ENCODE data around the gene DAP.

Gene DAP

DNA sequence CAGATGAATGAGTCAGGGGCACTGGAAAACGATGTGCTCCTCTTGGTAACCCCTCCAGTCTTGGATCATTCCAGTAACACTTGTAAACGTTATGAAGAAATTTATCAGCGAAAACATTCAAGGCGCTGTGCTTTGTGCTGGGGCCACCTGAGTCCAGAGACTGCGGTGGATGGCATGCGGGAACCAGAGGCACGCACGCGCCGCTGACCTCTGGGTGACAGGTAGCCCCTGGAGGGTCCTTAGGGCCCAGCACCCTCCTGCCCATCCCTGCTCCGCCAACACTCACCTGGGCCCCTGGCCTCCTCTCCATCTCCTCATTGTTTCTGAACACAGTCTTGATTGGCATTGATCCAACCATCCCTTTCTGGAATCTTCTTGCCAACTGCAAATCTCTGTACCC, 86.9 kb downstream of the DAP start:
- no peak overlapping the region for H3K27ac ChIP-seq
- TF ChIP-seq FOXP2 (optimal IDR thresholded peaks at IDR 0.05; ENCODE audit: control extremely low read depth, extremely low read length, insufficient read depth) (no peak), EZH2 (IDR thresholded peaks at IDR 0.05) (no peak), POLR2AphosphoS5 (IDR thresholded peaks at IDR 0.05; ENCODE audit: borderline replicate concordance, low read depth, low read length) (no peak)
- no peaks in the 10 kb centered on the region for H3K9me3 ChIP-seq (ENCODE audit: low read depth, low read length)
- no peak for DNase-seq (ENCODE audit: low read depth, low spot score)
- H3K9ac ChIP-seq (ENCODE audit: insufficient read length): no peak overlapping the region
- H3K36me3 ChIP-seq (ENCODE audit: insufficient read depth, low read length): peaks cover 12% of the 10 kb centered on the region; the same call in 1 of the 2 replicates
- H3K4me3 ChIP-seq: no peak overlapping the region

DNA sequence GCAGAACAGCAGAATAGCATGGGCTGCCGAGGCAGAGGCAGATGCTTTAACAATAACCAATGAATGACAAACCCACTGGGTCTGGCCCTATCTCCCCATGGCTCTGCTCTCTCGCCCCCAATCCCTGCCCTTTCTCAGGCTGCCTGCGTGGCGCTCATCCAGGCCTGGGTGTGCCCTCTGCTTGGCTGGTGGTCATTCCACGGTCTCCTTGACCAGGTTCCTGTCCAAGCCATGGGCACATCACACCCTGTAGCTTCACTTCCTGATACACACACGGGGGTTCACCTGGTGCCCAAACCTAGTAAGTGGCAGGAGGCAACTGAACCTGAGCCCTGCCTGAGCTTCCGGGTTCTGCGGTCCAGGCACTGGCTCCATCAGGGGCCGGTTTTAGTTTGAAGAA, 87.6 kb downstream of the DAP start:
- H3K36me3 ChIP-seq (ENCODE audit: insufficient read depth, low read length): peaks cover 12% of the 10 kb centered on the region; the same call in 1 of the 2 replicates
- no peak for DNase-seq (ENCODE audit: low read depth, low spot score)
- H3K4me3 ChIP-seq: no peak overlapping the region
- TF ChIP-seq EZH2 (IDR thresholded peaks at IDR 0.05) (no peak), FOXP2 (optimal IDR thresholded peaks at IDR 0.05; ENCODE audit: control extremely low read depth, extremely low read length, insufficient read depth) (no peak), POLR2AphosphoS5 (IDR thresholded peaks at IDR 0.05; ENCODE audit: borderline replicate concordance, low read depth, low read length) (no peak)
- no peak overlapping the region for H3K9ac ChIP-seq (ENCODE audit: insufficient read length)
- no peaks in the 10 kb centered on the region for H3K9me3 ChIP-seq (ENCODE audit: low read depth, low read length)
- H3K27ac ChIP-seq: no peak overlapping the region

DNA sequence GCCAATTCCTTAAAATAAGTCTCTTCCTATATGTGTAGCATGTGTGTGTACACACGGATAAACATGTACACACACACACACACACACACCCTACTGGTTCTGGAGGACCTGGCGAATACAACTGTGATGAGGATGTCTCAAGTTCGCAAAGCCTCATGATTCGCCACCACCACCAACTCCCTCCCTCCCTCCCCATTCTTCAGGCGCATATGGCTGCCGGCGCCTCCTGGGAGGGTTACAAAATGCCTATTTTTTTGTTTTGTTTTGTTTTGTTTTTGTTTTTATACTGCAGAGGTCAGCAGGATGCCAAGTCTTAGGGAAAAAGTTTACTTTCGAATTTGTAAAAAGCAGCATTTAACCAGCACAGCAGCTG, 88.0 kb downstream of the DAP start:
- no peak for DNase-seq (ENCODE audit: low read depth, low spot score)
- no peak overlapping the region for H3K27ac ChIP-seq
- no peak overlapping the region for H3K9ac ChIP-seq (ENCODE audit: insufficient read length)
- H3K4me3 ChIP-seq: no peak overlapping the region
- no peaks in the 10 kb centered on the region for H3K9me3 ChIP-seq (ENCODE audit: low read depth, low read length)
- TF ChIP-seq FOXP2 (optimal IDR thresholded peaks at IDR 0.05; ENCODE audit: control extremely low read depth, extremely low read length, insufficient read depth) (no peak), POLR2AphosphoS5 (IDR thresholded peaks at IDR 0.05; ENCODE audit: borderline replicate concordance, low read depth, low read length) (no peak), EZH2 (IDR thresholded peaks at IDR 0.05) (no peak)
- peaks cover 9% of the 10 kb centered on the region; the same call in 1 of the 2 replicates for H3K36me3 ChIP-seq (ENCODE audit: insufficient read depth, low read length)

DNA sequence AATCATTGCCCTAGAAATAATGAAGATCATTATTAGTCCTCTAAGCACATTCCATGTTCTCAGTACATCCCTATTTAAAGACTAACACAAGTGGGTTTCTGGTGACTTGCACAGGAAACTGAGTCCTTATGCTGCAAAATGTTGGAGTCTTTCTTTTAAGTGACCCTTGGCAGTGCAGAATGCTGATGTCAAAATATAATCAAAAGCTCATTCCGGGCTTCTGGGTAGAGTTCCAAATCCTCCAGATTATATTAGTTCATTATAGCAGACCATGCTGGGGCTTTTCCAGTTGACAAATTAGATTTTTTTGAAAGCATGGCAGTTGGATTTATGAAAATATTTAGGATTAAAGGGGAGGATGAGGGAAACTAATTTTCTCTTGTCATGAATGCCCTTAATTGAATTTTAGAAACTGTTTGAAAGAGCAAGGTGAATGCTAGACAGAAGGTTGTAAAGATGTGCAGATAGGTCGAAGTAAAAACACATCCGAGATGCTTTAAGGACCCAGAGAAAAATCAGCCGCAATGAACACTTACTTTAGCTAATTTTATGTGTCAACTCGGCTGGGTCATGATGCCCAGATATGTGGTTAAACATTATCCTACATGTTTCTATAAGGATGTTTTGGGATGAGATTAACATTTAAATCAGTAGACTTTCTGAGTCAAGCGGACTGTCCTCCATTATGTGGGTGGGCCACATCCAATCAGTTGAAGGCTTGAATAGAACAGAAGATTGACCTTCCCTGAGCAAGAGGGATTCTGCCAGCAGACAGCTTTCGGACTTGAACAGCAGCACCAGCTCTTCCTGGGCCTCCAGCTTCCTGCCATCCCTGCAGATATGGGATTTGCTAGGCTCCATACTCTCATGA, 88.7 kb downstream of the DAP start:
- TF ChIP-seq POLR2AphosphoS5 (IDR thresholded peaks at IDR 0.05; ENCODE audit: borderline replicate concordance, low read depth, low read length) (no peak), FOXP2 (optimal IDR thresholded peaks at IDR 0.05; ENCODE audit: control extremely low read depth, extremely low read length, insufficient read depth) (no peak), EZH2 (IDR thresholded peaks at IDR 0.05) (no peak)
- no peak overlapping the region for H3K4me3 ChIP-seq

DNA sequence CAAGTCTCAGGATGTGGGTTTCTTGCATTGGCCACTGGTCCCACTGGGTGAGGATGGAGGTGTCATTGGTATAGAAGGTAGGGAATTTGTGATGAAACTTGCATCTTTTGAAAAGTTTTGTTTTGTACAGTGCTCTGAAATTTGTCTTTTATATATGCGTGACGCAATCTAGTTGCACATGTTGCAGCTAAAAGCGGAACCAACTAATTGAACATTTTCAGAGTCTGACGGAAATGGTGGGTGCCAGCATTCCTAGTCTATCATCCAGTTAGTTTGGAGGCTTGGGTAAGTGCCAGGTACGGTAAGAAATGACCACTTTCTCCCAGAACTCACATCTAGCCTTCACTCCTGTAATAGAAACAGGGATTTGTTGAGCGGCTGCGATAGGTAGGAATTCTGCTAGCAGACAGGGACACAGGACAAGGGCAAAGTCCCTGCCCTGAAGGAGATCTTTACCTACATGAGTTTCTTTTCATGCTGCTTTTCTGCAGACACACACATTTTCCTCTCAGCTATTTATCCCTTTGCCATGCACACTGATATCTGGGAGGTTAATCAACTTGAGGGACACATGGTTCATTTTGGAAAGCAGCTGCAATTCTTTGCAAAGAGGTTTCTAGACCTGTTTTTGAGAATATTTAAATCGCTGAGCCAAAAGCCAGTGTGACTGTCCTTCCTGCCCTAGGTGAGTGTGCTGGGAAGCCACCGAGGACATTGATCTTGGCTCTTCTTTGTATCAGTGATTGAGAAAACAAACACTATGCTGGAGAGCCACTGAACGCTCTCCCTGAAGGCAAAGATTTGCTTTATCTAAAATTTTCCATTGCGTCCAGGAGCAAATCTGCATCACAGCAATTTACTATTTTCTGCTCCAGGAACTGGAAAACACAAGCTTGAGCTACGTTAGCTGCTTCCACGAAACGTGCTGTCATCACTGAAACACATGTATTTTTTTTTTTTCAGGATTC, 89.7 kb downstream of the DAP start:
- Histone ChIP-seq H3K36me3 (ENCODE audit: insufficient read depth, low read length) (no peaks in the 10 kb centered on the region), H3K27ac (peak overlapping the region; percentile 80), H3K9me3 (ENCODE audit: low read depth, low read length) (no peaks in the 10 kb centered on the region), H3K4me3 (peak overlapping the region; percentile 71), H3K9ac (ENCODE audit: insufficient read length) (peak overlapping the region; percentile 35)
- DNase-seq (ENCODE audit: low read depth, low spot score): peak; percentile 60
- TF ChIP-seq POLR2AphosphoS5 (IDR thresholded peaks at IDR 0.05; ENCODE audit: borderline replicate concordance, low read depth, low read length) (no peak), FOXP2 (optimal IDR thresholded peaks at IDR 0.05; ENCODE audit: control extremely low read depth, extremely low read length, insufficient read depth) (peak; percentile 47)

More for the DNA sequence above, 88.7 kb downstream of the DAP start:
- no peak overlapping the region for H3K9ac ChIP-seq (ENCODE audit: insufficient read length)
- H3K27ac ChIP-seq: 0 out of 2 replicates have a peak overlapping the region, but pooled peaks have one; percentile 80
- no peak for DNase-seq (ENCODE audit: low read depth, low spot score)
- no peaks in the 10 kb centered on the region for H3K9me3 ChIP-seq (ENCODE audit: low read depth, low read length)
- peaks cover 3% of the 10 kb centered on the region; the same call in 1 of the 2 replicates for H3K36me3 ChIP-seq (ENCODE audit: insufficient read depth, low read length)

DNA sequence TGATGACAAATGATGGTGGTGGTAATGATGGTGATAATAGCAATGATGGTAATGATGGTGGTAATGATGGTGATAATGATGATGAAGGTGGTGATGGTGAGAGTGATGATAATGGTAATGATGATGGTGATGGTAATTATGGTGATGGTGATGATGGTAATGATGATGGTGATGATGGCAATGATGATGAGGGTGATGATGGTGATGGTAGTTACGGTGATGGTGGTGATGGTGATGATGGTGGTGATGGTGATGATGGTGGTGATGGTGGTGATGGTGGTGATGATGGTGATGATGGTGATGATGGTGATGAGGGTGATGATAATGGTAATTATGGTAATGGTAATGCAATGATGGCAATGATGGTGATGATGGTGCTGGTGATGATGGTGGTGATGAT, 91.1 kb downstream of the DAP start:
- no peak for DNase-seq (ENCODE audit: low read depth, low spot score)
- TF ChIP-seq FOXP2 (optimal IDR thresholded peaks at IDR 0.05; ENCODE audit: control extremely low read depth, extremely low read length, insufficient read depth) (no peak), EZH2 (IDR thresholded peaks at IDR 0.05) (no peak), POLR2AphosphoS5 (IDR thresholded peaks at IDR 0.05; ENCODE audit: borderline replicate concordance, low read depth, low read length) (no peak)
- no peak overlapping the region for H3K27ac ChIP-seq
- H3K9me3 ChIP-seq (ENCODE audit: low read depth, low read length): no peaks in the 10 kb centered on the region
- no peak overlapping the region for H3K4me3 ChIP-seq
- H3K36me3 ChIP-seq (ENCODE audit: insufficient read depth, low read length): no peaks in the 10 kb centered on the region
- H3K9ac ChIP-seq (ENCODE audit: insufficient read length): no peak overlapping the region

DNA sequence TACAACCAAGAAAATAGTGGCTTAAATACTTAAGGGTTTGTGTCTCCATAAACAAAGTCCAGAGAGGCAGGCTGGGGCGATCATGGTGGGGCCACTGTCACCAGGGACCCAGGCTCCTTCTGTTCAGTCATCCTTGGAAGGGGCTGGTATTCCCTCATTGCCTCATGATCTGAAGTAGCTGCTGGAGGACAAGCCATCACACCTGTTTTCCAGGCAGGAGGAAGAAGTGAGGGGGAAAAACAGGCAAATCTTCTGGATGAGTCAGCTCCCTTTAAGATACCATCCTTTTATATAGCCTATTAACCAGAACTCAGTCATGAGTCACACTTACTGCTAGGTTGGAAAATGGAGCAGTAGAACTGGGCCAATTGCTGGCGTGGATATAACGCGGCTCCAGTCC, 92.3 kb downstream of the DAP start:
- DNase-seq (ENCODE audit: low read depth, low spot score): no peak
- Histone ChIP-seq H3K27ac (no peak overlapping the region), H3K9me3 (ENCODE audit: low read depth, low read length) (no peaks in the 10 kb centered on the region), H3K36me3 (ENCODE audit: insufficient read depth, low read length) (no peaks in the 10 kb centered on the region), H3K9ac (ENCODE audit: insufficient read length) (no peak overlapping the region), H3K4me3 (no peak overlapping the region)
- TF ChIP-seq POLR2AphosphoS5 (IDR thresholded peaks at IDR 0.05; ENCODE audit: borderline replicate concordance, low read depth, low read length): no peak
- no peak for TF ChIP-seq EZH2 (IDR thresholded peaks at IDR 0.05)
- TF ChIP-seq FOXP2 (optimal IDR thresholded peaks at IDR 0.05; ENCODE audit: control extremely low read depth, extremely low read length, insufficient read depth): no peak
